Mesenteric fat pad (tissue), 1 donor: ENCODE results near the gene ATG2A. TPM values are rescaled to one million over a fixed set of nuclear protein-coding genes. Genes with fewer than 3 reads are reported as not detected.

ENCODE experiments used
- DNase-seq: peaks from one replicate; pipeline ENCODE4 v3.0.0-alpha.2; 2020; ENCODE audit warnings: low spot score
- total RNA-seq: library from RNA; stranded (reverse); fragmentation: NEBNext Ultra II Directional; extraction: Animal tissue kit (Norgen Biotek cat#: 25700); gene quantifications from one replicate; pipeline ENCODE4 v1.2.1, GENCODE V29; 2021
- donor health status: DM: yes; HTN: yes; CAD: no.

ATG2A gene
- total RNA-seq, 1 donor from 2014 or later: 22.2 TPM

DNA sequence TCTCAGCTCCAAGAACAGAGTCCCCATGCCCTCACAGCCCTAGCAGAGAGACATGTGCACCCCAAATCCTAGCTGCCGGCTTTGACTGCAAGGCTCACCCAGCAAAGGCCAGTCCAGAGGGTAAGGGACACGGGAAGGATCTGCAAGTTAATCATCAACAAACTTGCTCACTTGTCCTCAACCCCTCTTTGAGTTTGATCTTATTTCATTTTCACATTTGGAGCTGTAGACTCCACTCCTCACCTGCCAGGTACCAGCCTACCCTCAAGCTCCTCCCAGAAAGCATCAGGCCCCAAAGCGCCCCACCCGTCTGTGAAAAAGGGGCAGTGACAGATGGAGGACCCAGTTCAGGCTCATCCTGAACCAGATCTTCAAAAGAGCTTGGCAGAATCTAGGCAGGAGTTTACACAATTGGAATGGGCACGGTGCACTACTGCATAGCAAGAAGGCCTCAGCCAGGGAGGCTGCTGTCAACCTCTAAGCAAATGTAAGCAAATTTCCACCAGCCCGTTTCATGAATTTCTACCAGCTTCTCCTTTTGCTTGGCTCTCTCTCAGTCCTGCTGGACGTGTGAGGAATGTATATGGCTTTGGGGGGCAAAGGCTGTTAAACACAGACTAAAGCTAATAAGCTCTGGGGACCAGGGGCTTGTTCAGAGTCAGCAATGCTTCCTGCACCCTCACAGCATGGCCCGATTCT, 44.1 kb downstream of the ATG2A start:
- no peak for DNase-seq

DNA sequence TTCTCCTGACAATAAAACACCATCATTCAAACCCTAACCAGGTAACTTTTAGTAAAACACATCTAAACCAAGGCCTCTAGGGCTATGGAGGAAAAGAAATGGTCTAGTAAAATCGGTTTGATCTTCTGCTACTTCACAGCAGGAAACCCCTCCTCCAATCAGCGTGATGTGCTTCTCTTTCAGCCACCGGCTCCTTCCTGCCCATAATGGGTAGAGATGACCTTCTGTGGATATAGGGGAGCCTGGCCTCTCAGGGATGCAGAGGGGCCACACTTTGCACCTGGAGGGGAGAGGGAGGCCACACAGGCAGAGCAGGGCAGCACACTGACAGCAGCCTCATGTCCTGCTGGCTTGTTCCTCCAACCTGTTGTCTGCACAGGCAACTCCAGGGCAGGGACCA, 45.5 kb downstream of the ATG2A start:
- no peak for DNase-seq

DNA sequence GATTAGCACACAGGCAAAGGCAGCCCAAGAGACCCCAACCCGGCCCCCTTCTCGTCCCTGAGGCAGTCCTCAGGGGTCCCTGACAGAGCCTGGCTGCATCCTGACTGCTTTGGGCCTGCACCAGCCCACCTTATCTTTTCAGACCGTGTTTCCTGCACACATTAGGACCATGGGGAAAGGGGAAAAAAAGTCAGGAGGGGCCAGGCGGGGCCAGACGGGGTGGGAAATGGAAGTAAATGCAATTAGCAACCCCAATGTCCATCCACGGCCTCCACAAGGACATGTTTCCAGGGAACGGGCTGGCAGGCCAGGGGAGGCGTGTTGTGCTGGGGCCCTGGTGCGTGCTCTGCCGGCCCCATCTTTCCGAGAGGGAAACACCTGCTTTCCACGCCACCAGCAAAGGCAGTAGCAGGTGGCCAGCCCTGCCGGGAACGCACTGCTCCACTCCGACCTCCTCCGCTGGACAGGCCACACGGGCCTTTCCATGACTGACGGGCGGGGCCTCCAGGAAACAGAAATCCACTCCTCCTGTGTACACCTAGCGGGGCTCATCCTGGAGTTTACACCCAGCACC, 46.0 kb downstream of the ATG2A start:
- no peak for DNase-seq

DNA sequence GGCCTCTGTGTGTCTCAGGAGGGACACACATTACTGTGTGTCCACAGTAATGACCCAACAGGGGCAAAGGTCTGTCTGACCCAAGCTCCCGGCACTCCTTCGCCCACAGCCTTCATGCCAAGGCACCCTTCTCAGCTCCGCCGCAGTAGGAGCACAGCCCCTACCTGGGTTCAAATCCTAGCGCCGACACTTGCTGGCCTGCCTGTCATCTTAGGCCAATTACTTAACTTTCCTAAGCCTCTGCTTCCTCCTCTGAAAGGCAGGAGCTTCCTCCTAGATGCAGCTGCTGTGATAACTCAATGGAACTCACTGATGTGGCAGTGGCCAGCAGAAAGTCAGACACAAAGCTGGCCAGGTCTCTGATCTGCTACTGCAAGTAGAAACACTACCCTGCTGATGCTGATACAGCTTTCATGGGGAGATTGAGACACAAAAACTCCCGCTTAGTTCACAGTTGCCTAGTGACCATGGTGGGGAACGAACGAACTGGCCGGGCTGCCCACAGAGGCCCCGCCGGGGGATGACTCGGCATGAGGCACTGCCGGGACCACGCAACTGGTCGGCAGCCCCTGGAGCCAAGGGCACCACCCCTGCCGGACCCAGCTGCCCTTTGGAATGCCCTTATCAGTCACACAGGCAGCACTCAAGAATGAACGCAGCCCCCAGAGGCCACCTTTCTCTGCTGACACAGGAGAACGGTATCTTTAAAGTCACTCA, 46.7 kb downstream of the ATG2A start:
- DNase-seq: no peak

DNA sequence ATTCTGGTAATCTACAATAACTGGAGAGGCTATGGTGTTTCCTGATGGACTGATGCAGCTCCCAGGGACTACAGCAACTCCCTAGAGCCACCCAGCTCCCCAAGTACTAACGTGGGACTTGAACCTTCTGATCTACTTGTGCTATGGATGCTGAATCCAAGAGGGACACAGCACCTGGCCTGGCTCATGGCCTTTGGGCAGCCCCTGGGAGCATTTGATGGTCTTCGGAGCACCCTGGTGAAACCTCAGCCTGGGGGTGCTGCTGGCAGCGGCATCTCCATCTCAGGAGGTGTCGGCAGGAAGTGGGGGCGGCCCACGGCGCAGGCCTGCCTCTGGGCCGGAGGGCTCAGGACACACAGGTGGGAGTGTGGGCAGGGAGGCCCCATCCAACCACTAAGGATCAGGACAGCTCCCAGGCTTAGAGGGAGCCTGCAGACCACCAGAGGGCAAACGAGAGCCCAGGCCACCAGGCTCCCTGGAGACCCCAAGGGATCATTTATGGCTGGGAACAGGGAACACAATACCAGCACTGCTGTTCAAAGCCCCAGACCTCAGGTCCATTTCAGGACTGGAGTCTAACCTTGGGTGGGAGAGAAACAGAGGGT, 47.3 kb downstream of the ATG2A start:
- DNase-seq: no peak

DNA sequence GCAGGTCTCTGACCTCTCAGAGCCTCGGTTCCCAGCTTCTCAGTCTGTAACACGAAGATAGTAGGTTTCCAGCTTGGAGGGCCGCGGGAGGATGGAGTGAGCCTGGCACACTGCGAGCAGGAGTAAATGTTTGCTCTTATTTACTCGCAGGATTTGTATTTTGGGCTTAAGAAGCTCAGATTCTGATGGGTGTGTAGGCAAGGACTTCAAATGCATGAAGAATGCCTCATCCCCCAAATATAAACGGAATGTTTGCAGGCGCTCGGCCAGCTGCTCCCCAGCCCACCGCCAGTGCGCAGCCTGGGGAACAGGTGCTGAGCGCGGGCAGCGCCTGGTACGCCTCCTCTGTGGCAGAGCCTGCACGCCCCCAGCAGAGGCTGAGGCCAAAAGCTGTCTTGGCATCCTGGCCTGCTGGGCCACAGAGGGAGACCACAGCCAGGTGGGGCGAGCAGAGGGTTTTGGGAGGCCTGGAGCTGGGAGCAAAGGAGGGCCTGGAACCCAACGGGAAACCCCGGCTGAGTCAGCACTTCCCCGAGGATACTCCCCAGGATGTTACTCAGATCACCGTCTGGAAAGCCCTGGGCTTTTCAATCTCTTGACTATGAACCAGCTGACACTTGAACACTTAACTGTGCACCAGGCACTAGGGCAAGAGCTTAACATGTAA, 48.0 kb downstream of the ATG2A start:
- DNase-seq: no peak

DNA sequence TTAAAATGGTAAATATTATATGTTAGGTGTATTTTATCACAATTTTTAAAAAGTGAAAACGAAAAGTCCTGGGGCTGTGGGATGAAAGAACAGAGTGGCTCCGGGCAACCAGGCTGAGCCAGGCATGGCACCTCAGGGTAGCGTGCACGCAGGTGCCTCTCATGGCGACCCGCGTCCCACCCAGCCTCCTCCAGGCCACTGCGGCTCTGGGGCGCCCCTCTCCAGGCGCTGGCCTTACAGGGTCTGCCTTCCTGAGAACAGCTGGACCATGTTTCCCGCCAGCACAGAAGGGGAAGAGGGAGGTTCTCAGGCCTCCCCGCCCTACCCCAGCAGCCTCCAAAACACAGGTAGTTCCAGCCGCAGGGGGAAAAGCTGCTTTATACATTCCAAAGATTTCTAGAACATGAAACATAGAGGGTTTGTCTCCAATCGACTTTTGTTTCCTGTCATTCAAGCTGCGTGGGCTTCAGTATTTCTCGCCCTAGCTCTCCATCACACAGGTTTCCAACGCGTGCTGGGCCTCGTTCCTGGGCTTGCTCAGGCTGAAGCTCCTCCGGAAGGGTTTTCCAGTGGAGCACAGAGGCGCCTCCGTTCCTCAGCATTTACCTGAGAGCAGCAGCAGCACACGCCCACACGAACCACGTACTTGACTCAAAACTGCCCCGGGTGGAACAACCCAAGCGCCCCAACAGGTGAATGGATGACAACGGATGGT, 49.1 kb downstream of the ATG2A start:
- DNase-seq: no peak

DNA sequence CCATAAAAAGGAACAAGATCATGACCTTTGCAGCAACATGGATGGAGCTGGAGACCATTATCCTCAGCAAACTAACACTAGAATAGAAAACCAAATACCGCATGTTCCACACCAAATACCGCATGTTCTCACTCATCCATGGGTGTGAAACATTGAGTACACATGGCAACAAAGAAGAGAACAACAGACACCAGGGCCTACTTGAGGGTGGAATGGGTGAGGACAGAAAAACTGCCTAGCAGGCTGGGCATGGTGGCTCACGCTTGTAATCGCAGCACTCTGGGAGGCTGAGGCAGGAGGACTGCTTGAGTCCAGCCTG, 50.9 kb downstream of the ATG2A start:
- DNase-seq: no peak

DNA sequence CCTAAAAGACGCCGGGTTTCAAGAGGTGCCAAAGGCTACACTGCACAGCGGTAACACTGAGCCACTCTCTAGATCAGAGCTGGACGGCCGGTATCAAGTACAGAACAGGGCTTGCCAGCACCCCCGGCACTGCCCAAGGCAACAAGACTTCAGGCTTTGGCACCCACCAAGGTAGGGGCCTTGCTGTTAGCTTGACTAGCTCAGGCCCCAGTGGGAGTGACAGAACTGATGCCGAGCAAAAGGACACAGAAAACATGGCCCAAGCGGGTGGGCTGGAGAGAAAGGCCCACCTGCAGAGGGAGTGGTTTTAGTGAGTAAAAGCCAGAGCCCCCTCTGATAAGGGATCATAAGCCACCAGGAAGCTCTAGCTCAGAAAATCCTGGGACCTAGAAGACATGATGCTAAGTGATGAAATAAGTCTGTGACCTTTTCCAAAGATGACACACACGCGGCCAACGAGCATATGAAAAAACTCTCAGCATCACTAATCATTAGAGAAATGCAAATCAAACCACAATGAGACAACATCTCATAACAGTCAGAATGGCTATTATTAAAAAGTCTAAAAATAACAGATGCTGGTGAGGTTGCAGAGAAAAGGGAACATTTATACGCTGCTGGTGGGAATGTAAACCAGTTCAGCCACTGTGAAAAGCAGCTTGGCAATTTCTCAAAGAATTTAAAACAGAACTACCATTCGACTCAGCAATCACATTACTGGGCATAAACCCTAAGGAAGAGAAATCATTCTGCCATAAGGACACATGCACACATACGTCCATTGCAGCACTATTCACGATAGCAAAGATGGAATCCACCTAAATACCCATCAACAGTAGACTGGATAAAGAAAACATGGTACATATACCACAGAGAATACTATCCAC, 51.5 kb downstream of the ATG2A start:
- DNase-seq: no peak

DNA sequence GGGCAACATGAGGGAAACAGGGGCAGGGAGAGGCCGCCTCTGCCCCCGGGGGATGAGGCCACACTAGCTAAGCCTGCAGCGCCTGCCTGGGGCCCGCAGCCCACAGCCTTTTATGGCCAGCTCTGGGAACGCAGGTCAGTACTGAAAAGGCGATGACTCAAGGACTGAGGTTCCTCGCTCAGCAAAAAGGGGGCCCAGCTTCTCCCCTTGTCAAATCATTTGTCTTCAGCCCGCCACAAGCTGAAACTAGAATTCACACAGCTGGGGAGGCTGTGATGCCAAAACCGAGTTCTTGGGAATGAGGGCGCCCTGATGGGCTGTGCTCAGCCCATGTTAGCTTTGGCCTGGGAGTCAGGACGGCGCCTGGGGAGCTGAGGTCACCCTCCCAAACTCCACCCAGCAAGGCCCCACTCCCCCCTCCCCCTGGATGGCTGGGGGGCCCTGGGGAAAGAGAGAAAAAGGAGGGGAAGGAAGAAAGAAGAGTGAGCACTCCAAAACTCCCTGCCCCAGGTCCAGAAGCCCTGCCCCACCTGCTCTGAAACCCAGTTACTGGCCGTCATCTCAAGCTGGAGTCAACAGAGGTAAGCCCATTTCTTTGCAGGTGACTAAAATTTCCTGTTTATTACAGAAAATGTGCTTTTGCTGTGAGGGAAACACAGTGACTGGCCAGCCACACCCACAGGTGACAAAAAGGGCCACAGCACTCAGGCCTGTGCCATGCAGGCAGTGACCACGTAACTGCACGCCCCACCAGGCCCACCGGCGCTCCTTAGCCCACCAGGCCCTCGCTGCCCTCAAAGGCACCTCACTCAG, 52.3 kb downstream of the ATG2A start:
- DNase-seq: no peak

DNA sequence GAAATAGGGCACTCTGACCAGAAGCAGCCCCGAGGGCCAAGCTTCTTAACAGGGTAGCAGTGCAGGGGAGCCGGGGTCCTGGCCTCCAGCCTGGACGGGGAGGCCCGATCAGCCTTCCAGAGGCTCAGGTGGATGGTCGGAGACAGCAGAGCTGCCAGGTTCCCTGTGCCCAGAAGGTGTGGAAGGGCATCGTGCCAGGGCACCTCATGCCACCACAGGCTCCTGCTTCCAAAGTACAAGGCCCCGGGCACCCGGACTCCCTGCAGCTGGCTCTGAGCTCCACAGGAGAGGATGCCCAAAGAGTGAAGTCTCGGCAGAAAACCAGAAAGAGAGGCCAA, 52.9 kb downstream of the ATG2A start:
- DNase-seq: no peak

DNA sequence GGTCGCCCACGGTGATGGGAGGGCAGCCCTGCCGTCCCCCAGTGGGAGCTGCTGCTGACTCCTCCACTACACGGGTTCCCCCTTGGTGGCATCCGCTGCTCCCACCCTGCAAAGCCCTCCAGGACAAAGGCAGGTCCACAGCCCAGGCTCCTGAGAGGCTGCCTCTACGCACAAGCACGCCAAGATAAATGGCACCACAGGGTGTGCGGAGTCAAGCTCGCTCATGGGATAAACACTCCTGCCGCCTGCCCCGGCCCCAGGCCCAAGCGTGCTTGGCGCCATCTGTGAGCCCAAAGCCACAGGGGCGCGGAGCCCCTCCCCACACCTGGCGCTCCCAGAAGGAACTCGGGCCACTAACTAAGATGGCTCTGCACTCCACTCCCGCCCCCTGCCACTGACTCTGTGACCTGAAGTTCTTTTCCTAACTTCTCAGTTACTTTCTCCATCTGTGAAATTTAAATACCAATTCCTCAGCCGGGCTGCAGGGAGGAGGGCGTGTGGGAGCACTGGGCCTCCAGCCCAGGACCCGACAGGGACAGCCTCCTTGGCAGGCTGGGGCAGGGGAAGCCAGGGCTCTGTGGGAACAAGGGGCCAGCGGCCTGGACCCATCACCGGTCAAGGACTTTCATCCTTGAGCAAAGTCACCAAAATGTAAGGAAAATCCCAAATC, 53.5 kb downstream of the ATG2A start:
- DNase-seq: no peak

DNA sequence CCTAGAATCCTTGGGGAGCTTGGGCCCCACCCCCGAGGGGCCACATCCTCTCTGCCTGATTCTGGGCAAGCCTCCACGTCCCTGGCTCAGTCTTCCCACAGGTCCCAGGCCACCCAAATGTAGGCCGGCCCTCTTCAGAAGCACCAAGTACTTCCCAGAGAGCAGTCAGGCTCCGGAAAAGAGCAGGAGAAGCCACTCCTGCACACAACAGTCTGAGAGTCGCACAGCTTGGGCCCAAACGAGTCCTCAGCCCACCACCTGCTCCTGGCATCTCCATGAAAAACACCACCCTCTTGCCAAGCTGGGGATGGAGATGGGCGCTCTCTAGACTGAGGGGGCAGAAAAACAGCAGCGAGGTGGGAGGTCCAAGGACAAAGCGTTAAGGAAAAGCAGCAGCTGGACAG, 54.0 kb downstream of the ATG2A start:
- DNase-seq: no peak

DNA sequence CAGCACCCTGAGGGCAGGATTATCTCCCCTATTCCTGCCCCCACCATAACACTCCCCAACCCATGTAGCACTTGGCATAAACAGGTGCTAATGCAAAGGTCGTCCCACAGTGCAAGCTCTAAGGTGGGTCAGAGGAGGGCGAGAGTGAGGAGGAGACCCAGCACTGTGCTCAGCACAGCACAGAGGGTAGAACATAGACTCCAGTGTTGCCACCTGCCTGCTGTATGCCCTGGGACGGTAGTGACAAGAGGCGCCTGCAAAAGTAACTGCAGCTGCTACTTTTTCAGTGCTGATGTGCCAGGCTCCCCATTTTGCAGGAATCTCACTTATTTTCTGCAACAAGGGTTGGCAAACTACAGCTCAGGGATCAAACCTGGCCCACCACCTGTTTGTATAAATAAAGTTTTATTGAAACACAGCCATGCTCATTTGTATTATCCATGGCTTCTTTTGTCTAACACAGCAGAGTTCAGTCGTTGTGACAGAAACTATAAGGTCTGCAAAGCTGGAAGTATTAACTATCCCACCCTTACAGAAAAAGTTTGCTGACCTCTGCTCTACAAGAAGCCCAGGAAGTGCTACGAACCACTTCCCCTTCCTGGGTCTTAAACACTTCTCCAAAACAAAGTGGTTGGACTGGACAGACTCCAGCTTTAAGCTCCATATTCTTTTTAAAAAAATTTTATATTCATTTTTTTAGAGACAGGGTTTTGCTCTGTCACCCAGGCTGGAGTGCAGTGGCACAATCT, 55.6 kb downstream of the ATG2A start:
- no peak for DNase-seq

DNA sequence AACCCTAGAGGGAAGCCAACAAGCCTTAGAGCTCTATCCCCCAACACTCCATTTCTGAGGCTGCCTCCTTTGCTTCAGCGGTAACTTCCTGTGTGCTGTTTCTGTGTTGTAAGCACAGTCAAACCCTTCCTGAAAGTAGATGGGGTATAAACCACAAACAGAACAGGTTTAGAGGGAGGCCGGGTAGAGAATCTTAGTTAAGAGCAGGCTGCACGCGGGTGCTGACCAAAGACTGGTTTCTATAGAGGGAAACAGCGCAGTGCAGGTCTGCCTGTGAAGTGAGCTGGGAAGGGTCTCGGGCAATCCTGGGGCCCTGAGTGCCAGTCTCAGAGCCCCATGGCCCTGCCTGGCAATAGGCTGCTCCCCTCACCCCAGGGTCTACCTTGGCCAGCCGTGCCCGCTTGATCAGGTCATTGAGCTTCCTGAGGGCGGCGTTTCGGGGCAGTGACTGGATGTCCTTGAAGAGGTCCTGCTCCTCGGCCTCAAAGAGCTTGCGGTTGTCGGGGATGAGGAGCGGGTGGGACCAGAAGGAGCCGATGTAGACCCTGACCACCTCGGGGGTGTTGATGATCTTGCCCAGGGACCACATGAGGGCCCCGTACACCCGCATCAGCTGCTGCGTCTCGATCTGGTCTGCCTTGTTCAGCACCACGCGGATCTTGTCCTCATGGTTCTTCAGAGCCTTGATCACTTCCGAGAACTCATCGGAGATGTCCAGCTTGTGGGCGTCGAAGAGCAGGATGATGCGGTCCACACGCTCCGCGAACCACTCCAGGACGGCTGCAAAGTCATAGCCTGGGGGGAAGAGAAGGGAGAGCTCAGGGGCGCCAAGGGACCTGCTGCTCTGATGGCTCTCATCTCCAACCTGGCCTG, 57.2 kb downstream of the ATG2A start:
- no peak for DNase-seq

DNA sequence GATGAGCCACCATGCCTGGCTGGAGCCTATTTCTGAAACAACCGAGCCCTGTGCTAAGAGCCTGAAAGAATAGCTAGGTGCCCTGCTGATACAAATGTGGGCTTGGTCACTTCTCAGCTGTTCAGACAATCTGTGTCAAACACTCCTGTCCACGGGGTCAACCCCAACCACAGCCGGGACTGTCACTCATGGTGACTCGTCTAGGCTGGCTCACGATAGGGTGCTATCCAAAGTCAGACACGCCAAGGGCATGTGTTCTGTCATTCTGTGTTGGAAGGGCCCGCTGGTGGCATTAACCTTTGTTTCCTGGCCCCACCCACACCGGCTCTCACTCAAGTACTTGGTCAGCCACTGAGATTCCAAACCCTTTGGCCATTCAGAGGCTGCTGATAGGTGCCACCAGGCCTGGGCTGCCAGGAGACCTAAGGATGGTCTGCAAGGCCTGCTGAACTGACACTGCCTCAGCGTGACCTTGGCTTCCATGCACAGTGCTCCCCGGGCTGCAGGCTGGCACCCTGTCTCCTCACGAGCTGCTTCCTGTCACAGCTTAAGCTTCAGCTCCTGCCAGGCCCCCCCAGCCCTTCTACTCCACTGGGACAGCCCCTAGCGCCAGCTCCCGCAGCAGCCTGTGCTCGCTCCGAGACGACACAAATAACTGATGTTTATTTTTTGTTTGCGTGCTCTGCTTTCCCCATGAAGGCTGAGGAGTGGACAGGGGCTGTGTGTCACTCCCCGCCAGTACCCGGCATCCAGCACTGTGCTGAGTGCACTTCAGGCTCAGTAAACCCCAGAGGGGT, 58.3 kb downstream of the ATG2A start:
- DNase-seq: no peak
